K562 (cell line): ENCODE data around the gene URI1. TPM values are rescaled to one million over a fixed set of nuclear protein-coding genes. Genes with fewer than 3 reads are reported as not detected.

Experiments used
- ATAC-seq: fragments of 200-7000 bp; cut with Tn5 transposase; 3 replicates; pipeline ENCODE4 v1.9.1; 2020; ENCODE audit warnings: moderate library complexity
- BruUV-seq: library from RNA; stranded (reverse); fragments of 400-500 nt; replicated peaks from 2 replicates; lab custom pipeline; 2021; lab: Mats Ljungman, UMichigan
- CTCF ChIA-PET: fragments of 300-600 bp; formaldehyde crosslinking; extraction: SDS; loops from one replicate; lab custom pipeline; 2021; ENCODE audit warnings: low intra/inter-chr PET ratio; lab: Yijun Ruan, JAX
- POLR2A ChIA-PET: fragments of 300-600, 350-650 bp; sonication (Branson Sonifier 250); formaldehyde crosslinking; extraction: SDS; loops from one replicate; lab custom pipeline; 2021; ENCODE audit warnings: antibody characterized with exemption, inconsistent platforms; lab: Yijun Ruan, JAX
- DNase-seq, 4 experiments: peaks; one replicate each; pipeline versions ENCODE4 v3.0.0 to v3.0.0-alpha.2; 2011 to 2018; ENCODE audit warnings: low spot score in 3 of 4, mixed read lengths in 3 of 4; ENCODE audit errors: extremely low read depth in 1 of 4
- FAIRE-seq: peaks from 2 replicates; lab custom pipeline; 2011; peaks lifted over from hg19 to GRCh38; lab: Jason Lieb, UNC
- H2AFZ ChIP-seq: 2 replicates; pipeline ENCODE4 v1.6.0; 2011; ENCODE audit warnings: low read depth, low read length, control low read depth, inconsistent platforms
- H3K27ac ChIP-seq: fragments of 200-600 bp; 3 replicates; pipeline ENCODE4 v1.8.0; 2011; ENCODE audit warnings: low read depth, mild to moderate bottlenecking, control low read depth, inconsistent platforms, low read length, moderate library complexity, mixed read lengths; ENCODE audit errors: extremely low read depth
- H3K27me3 ChIP-seq, 2 experiments: fragments of 300-600 bp in 1 of 2; 2 replicates in 1 of 2; 3 replicates in 1 of 2; pipeline versions ENCODE4 v1.6.0 to v1.8.0; 2011; ENCODE audit warnings: inconsistent platforms in 2 of 2, low read length in 2 of 2, mild to moderate bottlenecking in 1 of 2, mixed read lengths in 1 of 2, moderate library complexity in 1 of 2; ENCODE audit not compliant: control insufficient read depth in 2 of 2, insufficient read depth in 2 of 2
- H3K36me3 ChIP-seq: fragments of 300-600 bp; 3 replicates; pipeline ENCODE4 v1.8.0; 2011; ENCODE audit warnings: mild to moderate bottlenecking, low read length, inconsistent platforms; ENCODE audit not compliant: control insufficient read depth, insufficient read depth
- H3K4me1 ChIP-seq, 2 experiments: fragments of 200-600 bp in 1 of 2; replicated peaks in 1 of 2; 2 replicates in 1 of 2; 3 replicates in 1 of 2; pipeline versions ENCODE4 v1.5.1 to v1.8.0; 2011; ENCODE audit warnings: inconsistent platforms in 2 of 2, low read length in 2 of 2, mild to moderate bottlenecking in 1 of 2, mixed read lengths in 1 of 2, moderate library complexity in 1 of 2; ENCODE audit not compliant: control insufficient read depth in 2 of 2, insufficient read depth in 2 of 2
- H3K4me2 ChIP-seq: 2 replicates; pipeline ENCODE4 v1.6.1; 2011; ENCODE audit warnings: low read length, control low read depth, inconsistent platforms, mixed read lengths; ENCODE audit not compliant: insufficient read depth
- H3K4me3 ChIP-seq: fragments of 200-600 bp; sonication (generic), shearing (Covaris generic); 2 replicates; pipeline ENCODE4 v1.5.1; 2016; ENCODE audit warnings: control low read depth, inconsistent platforms
- H3K79me2 ChIP-seq: fragments of 200-600 bp; 3 replicates; pipeline ENCODE4 v1.8.0; 2011; ENCODE audit warnings: low read length, inconsistent platforms; ENCODE audit not compliant: control insufficient read depth, insufficient read depth
- H3K9ac ChIP-seq, 2 experiments: 2 replicates each; pipeline versions ENCODE4 v1.6.0 to v1.6.1; 2011; ENCODE audit warnings: low read depth in 2 of 2, low read length in 2 of 2, control low read depth in 1 of 2, inconsistent platforms in 1 of 2, mild to moderate bottlenecking in 1 of 2, mixed read lengths in 1 of 2; ENCODE audit not compliant: insufficient read depth in 1 of 2
- H3K9me1 ChIP-seq: one replicate; pipeline ENCODE4 v1.6.0; 2011; ENCODE audit warnings: inconsistent platforms, mild to moderate bottlenecking, low read length, moderate library complexity; ENCODE audit not compliant: control insufficient read depth, insufficient read depth
- H3K9me3 ChIP-seq: replicated peaks from 2 replicates; pipeline ENCODE4 v1.5.1; 2011; ENCODE audit warnings: low read depth, low read length, inconsistent platforms; ENCODE audit not compliant: control insufficient read depth, insufficient read depth
- H4K20me1 ChIP-seq: replicated peaks from 2 replicates; pipeline ENCODE4 v1.6.1; 2011; ENCODE audit warnings: low read length, inconsistent platforms, mixed read lengths; ENCODE audit not compliant: control insufficient read depth, insufficient read depth
- CUX1 ChIP-seq: fragments of 200-800 bp; sonication (Bioruptor generic); IDR thresholded peaks from 2 replicates; pipeline ENCODE4 v1.6.1; 2016; ENCODE audit warnings: missing genetic modification characterization, missing compliant biosample characterization
- CXXC5 ChIP-seq: fragments of 250-450 bp; sonication (Bioruptor Pico); IDR thresholded peaks from 2 replicates; pipeline ENCODE4 v1.8.0; 2022; ENCODE audit warnings: inconsistent platforms, mild to moderate bottlenecking, moderate library complexity
- DIDO1 ChIP-seq: fragments of 450-650 bp; IDR thresholded peaks from 2 replicates; pipeline ENCODE4 v1.6.1; 2016; ENCODE audit warnings: low read depth, missing biosample characterization, missing genetic modification characterization
- IFI16 ChIP-seq: fragments of 250-450 bp; sonication (Bioruptor Pico); IDR thresholded peaks from 2 replicates; pipeline ENCODE4 v2.1.2; 2022; ENCODE audit warnings: mild to moderate bottlenecking, inconsistent platforms
- ZBTB1 ChIP-seq: sonication (generic); formaldehyde crosslinking; IDR thresholded peaks from 2 replicates; pipeline ENCODE4 v1.8.1; 2023; ENCODE audit warnings: missing genetic modification reagents, low read depth, mild to moderate bottlenecking, borderline replicate concordance
- ZNF518B ChIP-seq: fragments of 250-450 bp; sonication (Bioruptor Pico); IDR thresholded peaks from 2 replicates; pipeline ENCODE4 v1.5.0; 2021; ENCODE audit warnings: mild to moderate bottlenecking, moderate library complexity
- WGBS: fragments of 100-300 bp; shearing (Covaris generic); methylation state at CpG from one replicate; pipeline ENCODE4 v1.1.6; 2016; ENCODE audit warnings: low coverage, mixed read lengths; ENCODE audit not compliant: insufficient coverage; ENCODE audit errors: missing lambda C conversion rate; 5-methylcytosine and 5-hydroxymethylcytosine counted together
- in situ Hi-C: fragments of 300-500 bp; cut with MboI; formaldehyde crosslinking; loops from 4 replicates; pipeline ENCODE4 v1.15.0; 2018; ENCODE audit warnings: inconsistent platforms, mixed read lengths
- intact Hi-C: fragments of 100-400 bp; cut with micrococcal nuclease; formaldehyde crosslinking; loops from 2 replicates; pipeline ENCODE4 v1.14.2; 2022
- polyA plus RNA-seq, 8 experiments: library from polyadenylated mRNA; depleted of rRNA in 4 of 8; stranded (reverse) in 5 of 8; unstranded in 3 of 8; fragments of >200 nt; fragmentation: Nextera tagmentation in 2 of 8; fragmentation: Illumina TruSeq in 1 of 8; extraction: Ambion mirVana in 2 of 8; extraction: Trizol in 1 of 8; gene quantifications; 2 replicates each; pipeline versions ENCODE4 v1.2.1 to v1.2.3, GENCODE V29; 2011 to 2014; ENCODE audit warnings: inconsistent platforms in 1 of 8, missing spikeins in 1 of 8
- total RNA-seq, 7 experiments: library from RNA; depleted of rRNA in 6 of 7; stranded (reverse); fragments of >200 nt in 6 of 7; fragmentation: Illumina TruSeq in 2 of 7; extraction: Trizol in 2 of 7; gene quantifications; 2 replicates each; pipeline versions ENCODE4 v1.2.1 to v1.2.3, GENCODE V29; 2011 to 2021; ENCODE audit warnings: low replicate concordance in 1 of 7

URI1 gene
- total and polyA plus RNA-seq, 9 of the 15 experiments (the other 6 are each of a cell fraction or from before 2014, with no cell fraction given) = 16.9 to 87.4 (median 63.9) TPM

- H3K79me2 ChIP-seq = no peaks in the 10 kb centered on the region
- POLR2A ChIA-PET = no interaction called here
- ATAC-seq (no peak), FAIRE-seq (no peak), DNase-seq (no peak)
- intact Hi-C loops (no loop called here), in situ Hi-C loops (no loop called here)
- CTCF ChIA-PET = no interaction called here
- 17% methylated on average over 4 of the region's 4 CpGs for WGBS
- no peaks in the 10 kb centered on the region; a peak in 1 of 5 replicates for H3K4me1 ChIP-seq
- H3K27me3 ChIP-seq = peaks cover 3 to 47% of the 10 kb centered on the region in 2 experiments; a peak in 4 of 5 replicates
- H3K9me3 ChIP-seq = no peaks in the 10 kb centered on the region
- H3K9ac ChIP-seq = no peak overlapping the region
- TF ChIP-seq IFI16 (CRISPR knock-in tag) (no peak), ZNF518B (CRISPR knock-in tag) (no peak), CUX1 (CRISPR knock-in tag) (no peak), DIDO1 (no peak), CXXC5 (CRISPR knock-in tag) (no peak), ZBTB1 (CRISPR knock-in tag) (no peak)
- H3K27ac ChIP-seq = no peak overlapping the region
- H3K9me1 ChIP-seq = no peaks in the 10 kb centered on the region
- no peak overlapping the region for H3K4me3 ChIP-seq
- no peak overlapping the region for H2AFZ ChIP-seq
- no peaks in the 10 kb centered on the region for H4K20me1 ChIP-seq
- H3K4me2 ChIP-seq = no peak overlapping the region
- no TSS peak for BruUV-seq
- H3K36me3 ChIP-seq = no peaks in the 10 kb centered on the region
Observed at GRCh38 chr19:29922972-29923371, 19.1 kb upstream of the URI1 start.
